ENCODE data around the gene P2RY6.

DNA sequence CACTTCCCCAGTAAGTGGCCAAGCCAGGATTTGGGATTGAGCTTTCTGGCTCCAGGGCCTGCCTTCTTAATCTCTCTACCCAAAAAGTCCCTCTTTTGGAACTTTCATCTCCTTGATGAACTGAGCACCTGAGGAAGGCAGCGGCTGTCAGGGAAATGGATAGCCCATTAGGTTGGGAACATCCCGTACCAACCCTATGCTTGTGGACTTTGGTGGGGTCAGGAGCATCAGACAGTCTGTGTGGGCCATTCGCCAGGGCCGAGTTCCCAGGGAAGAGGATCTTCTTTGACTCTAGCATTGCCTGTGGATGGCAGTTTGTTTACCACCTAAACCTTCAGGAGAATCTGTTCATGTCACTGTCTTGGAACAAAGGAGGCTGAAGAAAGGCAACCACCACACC is 66.1 kb downstream of the P2RY6 start:
- TF ChIP-seq, protein P1, sequence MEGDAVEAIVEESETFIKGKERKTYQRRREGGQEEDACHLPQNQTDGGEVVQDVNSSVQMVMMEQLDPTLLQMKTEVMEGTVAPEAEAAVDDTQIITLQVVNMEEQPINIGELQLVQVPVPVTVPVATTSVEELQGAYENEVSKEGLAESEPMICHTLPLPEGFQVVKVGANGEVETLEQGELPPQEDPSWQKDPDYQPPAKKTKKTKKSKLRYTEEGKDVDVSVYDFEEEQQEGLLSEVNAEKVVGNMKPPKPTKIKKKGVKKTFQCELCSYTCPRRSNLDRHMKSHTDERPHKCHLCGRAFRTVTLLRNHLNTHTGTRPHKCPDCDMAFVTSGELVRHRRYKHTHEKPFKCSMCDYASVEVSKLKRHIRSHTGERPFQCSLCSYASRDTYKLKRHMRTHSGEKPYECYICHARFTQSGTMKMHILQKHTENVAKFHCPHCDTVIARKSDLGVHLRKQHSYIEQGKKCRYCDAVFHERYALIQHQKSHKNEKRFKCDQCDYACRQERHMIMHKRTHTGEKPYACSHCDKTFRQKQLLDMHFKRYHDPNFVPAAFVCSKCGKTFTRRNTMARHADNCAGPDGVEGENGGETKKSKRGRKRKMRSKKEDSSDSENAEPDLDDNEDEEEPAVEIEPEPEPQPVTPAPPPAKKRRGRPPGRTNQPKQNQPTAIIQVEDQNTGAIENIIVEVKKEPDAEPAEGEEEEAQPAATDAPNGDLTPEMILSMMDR (IDR thresholded peaks at IDR 0.05), result no peak
- TF ChIP-seq POLR2A (IDR thresholded peaks at IDR 0.05) (no peak), EP300 (IDR thresholded peaks at IDR 0.05) (peak in 1 of 2 donors; percentile 49)
